ENCODE data around the gene KCNN3. TPM values are rescaled to one million over a fixed set of nuclear protein-coding genes. Genes with fewer than 3 reads are reported as not detected.

Gene KCNN3
- total and polyA plus RNA-seq, 8 donors: 1.9 to 3.1 (median 2.3) TPM

- Histone ChIP-seq H3K4me3 (no peak overlapping the region), H3K36me3 (no peaks in the 10 kb centered on the region), H3K27me3 (no peaks in the 10 kb centered on the region), H3K4me1 (peaks cover 4 to 22% of the 10 kb centered on the region in 2 donors), H3K9me3 (no peaks in the 10 kb centered on the region), H3K27ac (peak overlapping the region in 1 of 2 donors; percentile 24)
- intact Hi-C loops (cut with DNase I): no loop called here
- no peak for ATAC-seq
- DNase-seq: peak in 1 of 4 donors; percentile 17
- TF ChIP-seq CTCF (IDR thresholded peaks at IDR 0.05): no peak
Observed at GRCh38 chr1:154833209-154833608, 36.9 kb downstream of the KCNN3 start.

- no peak for DNase-seq
- ATAC-seq: no peak
- TF ChIP-seq CTCF (IDR thresholded peaks at IDR 0.05): no peak
- H3K27ac ChIP-seq: no peak overlapping the region
- peaks cover 4 to 22% of the 10 kb centered on the region in 2 donors for H3K4me1 ChIP-seq
- H3K36me3 ChIP-seq: no peaks in the 10 kb centered on the region
- intact Hi-C loops (cut with DNase I): no loop called here
- H3K4me3 ChIP-seq: no peak overlapping the region
- no peaks in the 10 kb centered on the region for H3K9me3 ChIP-seq
- no peaks in the 10 kb centered on the region for H3K27me3 ChIP-seq
Observed at GRCh38 chr1:154832384-154832783, 37.7 kb downstream of the KCNN3 start.

GRCh38 chr1:154831462-154831861, 38.6 kb downstream of the KCNN3 start:
- intact Hi-C loops (cut with DNase I): no loop called here
- Histone ChIP-seq H3K4me1 (peaks cover 4 to 21% of the 10 kb centered on the region in 2 donors), H3K27me3 (no peaks in the 10 kb centered on the region), H3K9me3 (no peaks in the 10 kb centered on the region), H3K27ac (no peak overlapping the region), H3K4me3 (no peak overlapping the region), H3K36me3 (no peaks in the 10 kb centered on the region)
- no peak for ATAC-seq
- TF ChIP-seq CTCF (IDR thresholded peaks at IDR 0.05): no peak
- DNase-seq: no peak

GRCh38 chr1:154829062-154829461, 41.0 kb downstream of the KCNN3 start:
- H3K4me1 ChIP-seq: peaks cover 0 to 4% of the 10 kb centered on the region in 2 donors
- H3K27ac ChIP-seq: no peak overlapping the region
- H3K9me3 ChIP-seq: no peaks in the 10 kb centered on the region
- ATAC-seq (no peak), DNase-seq (peak in 1 of 4 donors; percentile 17)
- intact Hi-C loops (cut with DNase I): no loop called here
- no peaks in the 10 kb centered on the region for H3K27me3 ChIP-seq
- TF ChIP-seq CTCF (IDR thresholded peaks at IDR 0.05): no peak
- no peak overlapping the region for H3K4me3 ChIP-seq
- H3K36me3 ChIP-seq: no peaks in the 10 kb centered on the region

- H3K27ac ChIP-seq: no peak overlapping the region
- ATAC-seq: no peak
Observed at GRCh38 chr1:154824179-154825000, 45.7 kb downstream of the KCNN3 start.

More at GRCh38 chr1:154824179-154825000, 45.7 kb downstream of the KCNN3 start:
- Histone ChIP-seq H3K36me3 (no peaks in the 10 kb centered on the region), H3K4me1 (no peaks in the 10 kb centered on the region), H3K27me3 (no peaks in the 10 kb centered on the region), H3K9me3 (no peaks in the 10 kb centered on the region), H3K4me3 (no peak overlapping the region)
- intact Hi-C loops (cut with DNase I): no loop called here
- TF ChIP-seq CTCF (IDR thresholded peaks at IDR 0.05): no peak
- no peak for DNase-seq

Measured in left lung (tissue), 10 donors.